ENCODE data around the gene SPPL3.

The SPPL3 gene

DNA sequence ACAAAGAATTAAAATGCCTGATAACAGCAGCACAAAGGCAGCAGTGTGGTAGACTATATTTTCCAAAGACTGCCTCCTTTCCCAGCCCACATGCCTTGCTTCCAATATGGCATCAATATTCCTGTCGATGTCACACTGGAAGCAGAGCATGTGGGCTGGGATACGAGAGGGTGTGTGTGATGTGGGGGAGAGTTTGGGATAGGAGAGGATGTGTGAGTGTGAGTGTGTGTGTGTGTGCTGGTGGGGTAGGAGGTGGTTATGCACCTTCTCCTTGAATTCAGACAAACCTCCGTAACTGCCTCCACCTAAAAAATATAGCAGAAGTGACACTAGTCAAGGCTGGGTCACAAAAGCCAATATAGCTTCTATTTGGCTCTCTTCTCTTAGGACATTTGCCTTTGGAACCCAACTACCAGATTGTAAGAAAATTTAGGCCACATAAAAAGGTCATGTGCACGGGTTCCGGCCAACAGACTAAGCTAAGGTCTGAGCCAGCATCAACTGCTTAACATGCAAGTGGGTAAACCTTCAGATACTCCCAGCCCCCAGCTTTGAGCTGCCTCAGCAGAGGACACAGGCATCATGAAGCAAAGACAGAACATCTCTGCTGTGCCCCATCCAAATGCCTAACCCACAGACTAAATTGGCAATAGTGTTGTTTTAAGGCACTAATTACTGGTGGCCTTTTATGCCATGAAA, 29.5 kb downstream of the SPPL3 start:
- no peak for DNase-seq (ENCODE audit: low read depth, low spot score)

DNA sequence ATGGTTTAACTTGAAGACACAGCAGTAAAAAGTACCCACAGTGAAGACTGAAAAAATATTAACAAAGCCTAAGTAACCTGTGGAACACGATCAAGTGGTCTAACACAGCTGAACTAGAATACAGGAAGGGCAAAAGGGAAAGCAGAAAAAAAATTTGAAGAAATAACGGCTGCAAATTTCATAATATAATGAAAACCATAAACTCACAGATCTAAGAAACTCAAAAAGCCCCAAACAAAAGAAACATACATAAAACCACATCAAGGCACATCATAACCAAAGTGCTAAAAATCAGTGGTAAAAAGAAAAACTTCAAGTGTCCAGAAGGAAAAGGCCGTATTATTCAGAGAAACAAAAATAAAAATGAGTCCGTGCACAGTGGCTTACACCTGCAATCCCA, 30.9 kb downstream of the SPPL3 start:
- DNase-seq (ENCODE audit: low read depth, low spot score) = no peak

DNA sequence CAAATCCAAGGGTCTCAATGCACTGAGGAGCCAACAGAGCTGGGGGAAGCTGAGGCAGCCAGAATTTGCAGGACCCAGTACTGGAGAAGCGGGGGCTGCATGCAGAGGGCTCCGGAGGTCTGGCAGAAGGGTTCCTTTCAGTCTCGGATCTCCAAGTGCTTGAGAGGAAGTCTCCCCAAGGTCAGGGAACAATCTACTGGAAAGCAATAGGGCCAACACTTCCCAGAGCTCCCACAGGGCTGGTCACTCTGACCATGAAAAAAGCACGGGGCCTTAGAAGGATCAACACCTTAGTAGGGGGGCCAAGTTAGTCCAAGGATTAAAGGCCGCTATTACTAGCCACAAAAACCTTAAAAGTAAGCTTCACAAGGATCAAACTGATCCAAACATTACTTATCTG, 31.7 kb downstream of the SPPL3 start:
- no peak for DNase-seq (ENCODE audit: low read depth, low spot score)

DNA sequence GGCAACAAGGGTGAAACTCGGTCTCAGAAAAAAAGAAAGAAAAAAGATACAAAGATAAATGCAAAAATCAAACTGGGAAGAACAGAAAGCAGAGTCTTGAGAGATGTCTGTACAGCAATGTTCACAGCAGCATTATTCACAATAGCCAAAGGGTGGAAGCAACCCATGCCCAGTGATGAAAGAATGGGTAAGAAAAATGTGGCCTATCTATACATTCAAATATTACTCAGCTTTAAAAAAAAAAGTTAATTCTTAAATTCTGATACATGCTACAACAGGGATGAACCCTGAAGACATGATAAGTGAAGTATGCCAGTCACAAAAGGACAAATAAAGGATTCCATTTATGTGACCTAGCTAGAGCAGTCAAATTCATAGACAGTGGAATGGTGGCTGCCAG, 33.7 kb downstream of the SPPL3 start:
- no peak for DNase-seq (ENCODE audit: low read depth, low spot score)

DNA sequence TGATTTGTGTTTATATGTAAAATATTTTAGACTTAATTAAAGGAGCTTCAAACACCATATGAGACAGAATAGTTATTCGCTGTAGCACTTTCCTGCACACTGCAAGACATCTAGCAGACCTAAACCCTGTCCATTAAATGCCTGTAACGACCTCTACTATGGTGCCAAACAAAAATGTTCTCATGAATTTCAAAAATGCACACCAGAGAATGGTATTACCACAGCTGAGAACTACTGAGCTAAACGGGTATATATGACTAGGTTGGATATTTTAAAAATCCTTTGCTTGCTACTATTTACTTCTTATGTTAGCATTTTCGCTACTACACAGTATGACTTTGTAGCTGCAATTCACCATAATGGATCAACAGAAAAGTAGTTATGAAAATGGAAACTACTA, 34.8 kb downstream of the SPPL3 start:
- no peak for DNase-seq (ENCODE audit: low read depth, low spot score)

DNA sequence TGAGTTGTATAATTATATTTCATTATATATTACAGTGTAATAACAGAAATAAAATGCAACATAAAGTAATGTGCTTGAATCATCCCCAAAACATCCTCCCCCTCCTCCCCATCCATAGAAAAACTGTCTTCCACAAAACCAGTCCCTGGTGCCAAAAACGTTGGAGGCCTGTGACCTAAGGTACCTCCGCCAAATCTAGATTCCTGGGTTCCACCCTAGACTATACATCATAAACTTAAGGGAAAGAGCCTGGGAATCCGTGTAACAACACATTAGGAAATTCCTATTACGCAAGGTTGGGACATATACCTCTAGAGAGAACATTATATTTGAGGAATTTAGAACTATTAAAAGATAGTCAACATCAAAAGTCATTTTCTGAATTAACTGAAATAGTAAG, 38.0 kb downstream of the SPPL3 start:
- DNase-seq (ENCODE audit: low read depth, low spot score) = no peak

DNA sequence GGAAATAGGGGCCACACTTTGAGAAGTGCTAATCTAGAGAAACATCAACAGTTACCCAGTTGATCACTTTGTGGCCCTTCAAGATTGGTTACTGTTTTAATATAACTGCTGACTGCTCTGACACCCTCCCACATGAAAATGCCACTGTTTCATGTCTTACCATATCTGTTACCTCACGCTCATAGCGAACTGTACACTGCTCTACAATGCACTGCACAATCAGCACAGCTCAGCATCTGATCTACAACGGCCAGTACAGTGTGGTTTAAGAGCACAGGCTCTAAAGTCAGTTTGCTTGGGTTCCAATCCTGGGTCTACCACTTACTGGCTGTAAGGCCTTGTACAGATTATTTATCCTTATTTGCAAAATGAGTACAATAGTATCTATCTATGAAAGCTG, 39.1 kb downstream of the SPPL3 start:
- DNase-seq (ENCODE audit: low read depth, low spot score) = no peak

DNA sequence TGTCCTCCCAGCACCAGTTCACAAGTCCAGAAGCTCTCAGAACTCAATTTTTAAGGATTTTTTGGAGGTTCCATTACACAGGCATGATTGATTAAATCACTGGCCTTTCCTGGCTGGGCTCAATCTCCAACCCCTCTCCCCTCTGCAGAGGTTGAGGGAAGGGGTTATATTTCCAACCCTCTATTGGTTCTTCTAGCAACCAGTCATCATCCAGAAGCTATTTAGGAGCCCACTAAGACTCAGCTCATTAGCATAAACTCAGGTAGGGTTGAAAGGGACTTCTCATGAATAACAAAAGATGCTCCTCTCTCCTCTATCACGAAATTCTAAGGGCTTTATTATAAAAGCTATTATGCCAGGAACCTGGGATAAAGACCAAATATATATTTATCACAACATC, 41.5 kb downstream of the SPPL3 start:
- no peak for DNase-seq (ENCODE audit: low read depth, low spot score)

DNA sequence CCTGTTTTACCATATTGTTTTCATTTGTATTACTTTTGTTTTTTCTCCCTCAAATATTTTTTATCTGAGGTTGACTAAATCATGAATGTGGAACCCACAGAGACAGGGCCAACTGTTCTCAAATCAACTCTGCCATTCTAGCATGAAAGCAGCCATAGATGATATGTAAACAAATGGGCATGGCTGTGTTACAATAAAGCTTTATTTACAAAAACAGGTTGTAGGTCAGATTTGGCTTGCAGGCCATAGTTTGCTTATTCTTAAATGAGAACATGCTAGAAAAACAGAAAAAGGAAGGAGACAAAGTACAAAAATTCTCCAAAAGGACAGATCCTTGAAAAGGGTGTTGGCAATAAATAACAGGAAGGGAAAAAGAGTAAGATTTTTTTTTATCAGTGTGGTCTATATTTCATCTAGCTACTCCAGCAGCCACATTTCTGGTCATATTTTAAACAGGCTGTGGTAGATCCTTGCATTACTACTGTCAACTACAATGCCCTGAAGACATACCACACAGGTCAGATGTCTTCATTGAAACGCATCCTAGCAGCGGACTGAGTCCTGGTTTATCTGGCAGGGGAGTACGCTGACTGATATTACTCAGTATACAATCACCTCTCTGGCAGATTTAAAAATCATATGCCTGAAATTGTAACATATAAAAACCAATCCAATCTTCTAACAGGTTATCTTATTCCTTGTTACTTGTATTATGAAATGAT, 42.9 kb downstream of the SPPL3 start:
- DNase-seq (ENCODE audit: low read depth, low spot score) = no peak

DNA sequence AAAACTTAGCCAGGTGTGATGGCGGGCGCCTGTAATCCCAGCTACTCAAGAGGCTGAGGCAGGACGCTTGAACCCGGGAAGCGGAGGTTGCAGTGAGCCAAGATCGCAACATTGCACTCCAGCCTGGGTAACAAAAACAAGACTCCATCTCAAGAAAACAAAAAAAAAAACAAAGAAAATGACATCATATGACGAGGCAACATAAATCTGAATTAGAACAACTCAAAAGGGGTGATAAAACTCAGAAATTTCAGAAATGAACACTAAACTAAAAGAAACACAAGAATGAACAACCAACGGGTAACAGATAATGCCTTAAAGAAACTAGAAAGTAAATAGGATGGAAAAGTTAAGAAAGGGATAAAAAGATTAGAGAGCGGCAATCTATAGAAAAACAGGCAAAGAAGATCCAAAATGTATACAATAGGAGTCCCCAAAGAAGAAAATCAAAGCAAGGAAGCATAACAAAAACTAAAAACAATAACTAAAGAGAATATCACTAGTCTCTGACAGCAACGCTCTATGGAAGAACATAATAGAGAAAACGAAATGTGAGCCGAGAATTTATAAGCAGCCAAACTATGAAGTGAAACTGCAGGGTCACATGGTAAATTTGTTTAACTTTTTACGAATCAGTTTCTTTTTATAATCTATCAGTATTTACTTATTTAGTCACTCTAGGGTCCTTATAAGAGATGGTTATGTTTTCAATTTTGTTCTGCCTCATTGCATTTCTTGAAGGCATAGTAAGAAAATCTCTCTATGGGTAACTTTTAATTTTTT, 45.7 kb downstream of the SPPL3 start:
- no peak for DNase-seq (ENCODE audit: low read depth, low spot score)

DNA sequence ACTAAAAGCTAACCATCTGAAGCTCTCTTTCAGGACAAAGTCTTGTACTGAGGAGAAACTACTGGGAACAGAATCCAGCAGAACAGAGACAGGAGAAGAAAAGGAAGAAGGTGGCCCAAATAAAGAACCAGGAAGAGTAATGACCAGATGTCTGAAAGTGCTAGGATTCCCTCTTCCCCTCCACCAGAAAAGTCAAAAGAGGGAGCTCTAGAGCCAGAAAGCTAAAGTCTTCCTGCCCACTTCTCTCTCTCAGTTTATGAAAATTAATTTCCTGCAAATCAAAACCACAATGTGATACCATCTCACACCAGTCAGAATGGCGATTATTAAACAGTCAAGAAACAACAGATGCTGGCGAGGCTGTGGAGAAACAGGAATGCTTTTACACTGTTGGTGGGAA, 47.2 kb downstream of the SPPL3 start:
- no peak for DNase-seq (ENCODE audit: low read depth, low spot score)

DNA sequence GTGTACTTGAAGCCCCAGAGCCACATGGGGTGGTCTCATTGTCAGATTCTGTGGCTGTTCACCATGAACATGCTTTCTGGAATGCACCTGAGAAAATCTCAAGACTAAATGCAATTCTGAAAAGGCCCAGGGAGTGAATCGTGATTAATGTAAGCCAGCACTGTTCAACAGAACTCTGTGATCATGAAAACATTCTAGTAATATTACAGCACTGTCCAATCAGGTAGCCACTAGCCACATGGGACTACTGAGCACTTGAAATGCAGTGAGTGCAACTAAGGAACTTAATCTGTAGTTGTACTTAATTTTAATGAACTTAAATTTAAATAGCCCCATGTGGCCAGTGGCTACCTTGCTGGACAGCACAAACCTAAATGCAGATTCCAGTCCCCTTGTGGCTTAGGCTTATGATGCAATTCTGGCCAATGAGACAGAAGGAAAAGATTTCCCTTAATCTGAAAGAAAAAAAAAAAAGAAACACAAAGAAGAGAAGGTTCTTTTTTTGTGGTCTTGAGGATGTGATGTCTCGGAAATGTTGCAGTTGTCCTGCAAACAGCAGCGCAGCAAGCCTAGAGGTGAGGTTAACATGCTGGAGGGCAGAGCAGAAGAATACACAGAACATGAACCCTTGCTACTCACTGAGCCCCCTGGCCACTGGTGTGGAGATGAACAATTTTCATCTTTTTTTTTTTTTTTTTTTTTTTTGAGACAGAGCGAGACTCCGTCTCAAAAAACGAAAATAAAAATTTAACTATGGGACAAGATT, 48.2 kb downstream of the SPPL3 start:
- DNase-seq (ENCODE audit: low read depth, low spot score) = no peak

DNA sequence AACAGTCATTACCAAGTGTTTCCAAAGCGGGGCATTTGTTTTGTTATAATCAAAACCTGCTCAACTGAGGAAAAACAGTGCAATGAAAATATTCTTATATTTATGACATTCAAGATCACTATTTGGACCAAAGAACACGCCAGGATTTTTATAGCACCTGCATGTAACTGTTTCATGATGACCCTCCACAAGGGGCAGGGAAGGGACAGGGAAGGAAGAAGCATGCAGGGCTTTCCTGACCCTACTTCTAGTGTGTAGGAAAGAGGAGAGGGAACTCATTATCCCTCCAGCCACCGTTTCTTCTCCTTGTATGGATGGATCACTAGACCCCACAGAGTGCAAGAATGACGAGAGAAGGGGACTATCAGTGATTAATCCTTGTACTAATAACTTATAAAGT, 49.4 kb downstream of the SPPL3 start:
- DNase-seq (ENCODE audit: low read depth, low spot score) = no peak

DNA sequence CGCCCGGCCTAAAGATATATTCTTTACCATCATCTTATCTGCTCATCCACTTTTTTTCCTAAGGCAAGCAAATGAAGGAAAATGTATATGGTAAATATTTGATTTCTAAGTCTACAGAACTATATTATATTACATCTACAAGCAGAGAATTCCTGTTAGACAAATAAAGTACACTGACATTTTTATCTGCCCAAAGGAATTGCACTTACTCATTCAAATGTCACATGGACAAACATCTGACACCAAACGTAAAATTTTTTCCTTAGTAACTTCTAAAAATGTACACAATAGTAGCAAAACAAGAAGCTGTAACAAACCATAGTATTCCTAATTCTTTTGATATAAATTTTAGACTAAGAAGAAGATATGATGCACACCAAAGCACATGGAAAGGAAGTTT, 51.0 kb downstream of the SPPL3 start:
- DNase-seq (ENCODE audit: low read depth, low spot score) = no peak

DNA sequence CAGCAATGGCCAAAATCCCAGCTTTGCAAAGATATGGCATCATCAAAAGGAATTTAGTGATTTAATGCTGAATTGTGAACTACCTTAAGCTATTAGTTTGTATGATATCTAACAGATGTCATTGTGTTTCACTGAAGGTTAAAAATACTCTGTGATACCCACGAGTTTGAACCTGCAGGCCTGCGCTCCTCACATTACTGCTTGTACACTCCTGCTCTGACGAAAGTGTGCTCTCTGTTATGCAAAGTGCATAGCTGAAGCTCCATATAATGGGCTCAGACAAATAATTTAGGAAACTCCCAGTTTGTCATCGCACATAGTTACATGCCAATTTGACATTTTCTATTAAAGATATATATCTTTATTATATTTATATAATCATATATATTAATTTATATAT, 52.2 kb downstream of the SPPL3 start:
- DNase-seq (ENCODE audit: low read depth, low spot score) = no peak

DNA sequence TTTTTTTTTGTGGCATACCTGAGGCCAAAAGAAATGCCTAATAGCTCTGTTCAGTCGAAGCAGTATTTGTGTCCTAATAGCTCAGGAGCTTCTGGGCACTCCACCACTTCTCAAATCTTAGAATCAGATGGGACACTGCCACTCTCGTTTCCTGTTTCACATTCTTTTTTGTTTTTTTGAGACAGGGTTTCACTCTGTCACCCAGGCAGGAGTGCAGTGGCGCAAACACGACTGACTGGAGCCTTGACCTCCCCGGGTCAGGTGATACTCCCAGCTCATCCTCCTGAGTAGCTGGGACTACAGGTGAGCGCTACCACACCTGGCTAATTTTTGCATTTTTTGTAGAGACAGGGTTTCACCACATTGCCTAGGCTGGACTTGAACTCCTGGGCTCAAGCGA, 52.7 kb downstream of the SPPL3 start:
- no peak for DNase-seq (ENCODE audit: low read depth, low spot score)

DNA sequence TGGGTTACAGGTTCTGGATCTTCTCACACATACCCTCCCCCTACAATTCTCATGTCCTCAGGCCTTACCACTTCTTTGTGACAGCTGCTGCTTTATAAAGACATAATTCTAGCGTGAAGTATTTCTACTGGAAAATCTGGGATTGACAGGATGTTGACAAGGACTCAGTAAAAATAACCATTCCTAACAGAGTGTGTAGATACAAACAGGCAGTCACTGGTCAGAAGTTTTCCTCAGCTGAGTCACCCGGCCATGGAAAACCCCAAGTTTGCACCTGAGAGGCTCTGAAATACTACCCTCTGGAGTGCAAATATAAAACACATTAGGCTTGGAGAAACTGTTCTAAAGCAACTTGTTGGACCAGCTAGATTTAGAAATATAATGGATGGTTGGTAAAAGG, 54.4 kb downstream of the SPPL3 start:
- no peak for DNase-seq (ENCODE audit: low read depth, low spot score)

DNA sequence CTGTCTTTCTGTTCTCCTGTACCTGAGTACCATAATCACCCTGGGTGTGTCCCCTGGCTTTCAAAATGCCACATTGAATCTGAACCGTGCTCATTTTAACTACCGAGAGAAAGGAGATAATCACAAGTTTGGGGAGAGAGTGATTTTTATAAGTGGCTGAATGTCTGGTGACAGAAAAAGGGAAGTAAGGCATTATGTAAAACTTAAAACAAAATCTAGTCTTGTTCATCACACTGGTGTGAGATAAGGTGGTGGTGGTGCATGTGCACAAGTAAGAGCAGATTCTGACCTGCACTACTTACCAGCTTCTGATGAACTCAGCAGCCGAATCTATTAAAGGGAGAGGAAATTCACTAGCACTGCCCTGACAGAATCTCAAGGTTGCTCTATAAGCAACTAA, 56.3 kb downstream of the SPPL3 start:
- no peak for DNase-seq (ENCODE audit: low read depth, low spot score)

DNA sequence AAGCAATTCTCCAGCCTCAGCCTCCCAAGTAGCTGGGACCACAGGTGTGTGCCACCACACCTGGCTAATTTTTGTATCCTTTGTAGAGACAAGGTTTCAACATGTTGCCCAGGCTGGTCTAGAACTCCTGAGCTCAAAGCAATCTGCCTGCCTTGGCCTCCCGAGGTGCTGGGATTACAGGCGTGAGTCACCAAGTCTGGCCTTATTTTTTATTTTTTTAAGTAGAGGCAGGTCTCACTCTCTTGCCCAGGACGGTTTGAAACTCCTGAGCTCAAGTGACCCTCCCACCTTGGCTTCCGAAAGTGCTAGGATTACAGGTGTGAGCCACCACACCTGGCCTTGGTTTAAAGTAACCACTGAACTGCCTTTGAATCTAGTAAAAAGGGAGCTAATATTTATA, 56.8 kb downstream of the SPPL3 start:
- DNase-seq (ENCODE audit: low read depth, low spot score) = no peak

DNA sequence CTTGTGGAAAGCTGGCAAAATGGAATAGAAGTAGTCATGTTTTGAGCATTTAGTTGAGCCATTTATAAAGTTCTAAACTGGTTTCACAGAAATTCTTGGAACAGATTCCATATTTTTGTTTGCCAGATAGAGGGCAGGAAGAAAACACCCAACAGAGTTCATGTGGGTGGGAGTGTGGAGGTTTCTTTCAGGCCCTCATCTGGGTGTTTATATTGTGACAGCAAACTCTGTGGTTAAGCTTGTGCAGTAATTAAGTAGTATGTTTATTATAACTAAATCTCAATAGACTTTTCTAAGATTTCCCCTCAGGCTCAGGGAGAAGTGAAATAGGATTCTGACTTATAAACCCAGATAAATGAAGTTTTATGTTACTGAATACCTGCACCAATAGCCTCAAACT, 57.4 kb downstream of the SPPL3 start:
- no peak for DNase-seq (ENCODE audit: low read depth, low spot score)

DNA sequence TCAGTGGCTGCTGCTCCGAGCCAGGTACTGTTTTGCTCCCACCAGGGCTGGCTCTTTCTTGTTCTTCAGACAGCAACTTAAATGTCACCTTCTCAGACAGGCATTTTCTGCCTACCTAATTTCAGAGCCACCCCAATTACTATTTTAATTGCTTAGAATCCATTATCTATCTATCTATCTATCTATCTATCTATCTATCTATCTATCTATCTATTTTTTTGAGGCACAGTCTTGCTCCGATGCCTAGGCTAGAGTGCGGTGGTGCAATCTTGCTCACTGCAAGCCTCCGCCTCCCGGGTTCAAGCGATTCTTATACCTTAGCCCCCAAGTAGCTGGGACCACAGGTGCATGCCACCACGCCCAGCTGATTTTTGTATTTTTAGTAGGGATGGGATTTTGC, 58.5 kb downstream of the SPPL3 start:
- no peak for DNase-seq (ENCODE audit: low read depth, low spot score)

DNA sequence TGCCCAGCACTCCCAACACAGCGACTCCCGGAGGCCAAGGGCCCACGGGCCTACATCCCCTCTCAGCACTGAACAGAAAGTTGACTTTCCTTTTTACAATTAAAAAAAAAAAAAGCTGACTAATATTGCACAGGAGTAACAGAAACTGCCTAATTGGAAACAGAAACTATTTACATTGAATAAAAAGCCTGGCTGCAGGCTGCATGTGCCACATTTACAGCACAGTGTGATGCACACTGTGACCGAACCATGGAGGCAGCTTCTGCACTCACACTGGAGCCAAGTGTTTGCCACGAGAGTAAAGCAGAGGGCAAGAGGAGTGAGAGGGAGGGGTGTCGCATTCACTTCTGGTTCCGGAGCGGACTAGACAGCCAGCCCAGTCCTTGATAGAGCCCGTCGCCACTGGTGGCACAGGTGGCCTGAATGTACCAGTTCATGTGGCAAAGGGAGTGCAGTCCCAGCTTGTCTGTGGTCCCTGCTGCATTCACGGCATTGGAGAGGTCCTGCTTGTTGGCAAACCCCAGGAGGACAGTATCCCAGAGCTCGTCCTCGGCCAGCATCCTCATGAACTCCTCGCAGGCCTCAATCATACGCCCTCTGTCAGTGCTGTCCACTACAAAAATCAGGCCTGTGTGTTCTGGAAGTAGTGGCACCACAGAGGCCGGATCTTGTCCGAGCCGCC, 59.2 kb downstream of the SPPL3 start:
- no peak for DNase-seq (ENCODE audit: low read depth, low spot score)

All from activated CD4-positive, CD25-positive, alpha-beta regulatory T cell treated with anti-CD3 and anti-CD28 coated beads, Interleukin-2, amount 50 U/mL, for 16 hours (primary cell).